Measurements from ENCODE around the gene KCTD6.

DNA sequence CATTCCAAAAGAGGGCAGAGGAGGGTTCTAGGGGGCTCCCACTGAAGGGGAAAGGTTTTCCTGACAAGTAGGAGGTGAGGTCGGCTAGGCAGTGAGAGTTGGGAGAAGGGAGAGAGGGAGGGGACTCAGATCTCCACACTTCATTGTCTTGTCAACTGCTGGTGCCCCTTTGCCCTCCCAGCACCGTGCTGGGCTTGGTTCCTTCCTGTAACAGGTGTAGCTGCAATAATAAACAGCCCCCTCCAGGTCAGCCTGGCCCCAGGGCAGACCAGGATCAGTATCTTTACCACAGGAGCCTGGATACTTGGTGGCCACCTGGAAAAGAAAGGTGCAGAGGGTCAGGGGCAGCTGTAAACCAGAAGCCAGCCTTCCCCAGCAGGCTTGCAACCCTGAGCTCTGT lies 2.9 kb upstream of the KCTD6 start:
- no peak for TF ChIP-seq POLR2A (IDR thresholded peaks at IDR 0.05)
- TF ChIP-seq, protein P1, sequence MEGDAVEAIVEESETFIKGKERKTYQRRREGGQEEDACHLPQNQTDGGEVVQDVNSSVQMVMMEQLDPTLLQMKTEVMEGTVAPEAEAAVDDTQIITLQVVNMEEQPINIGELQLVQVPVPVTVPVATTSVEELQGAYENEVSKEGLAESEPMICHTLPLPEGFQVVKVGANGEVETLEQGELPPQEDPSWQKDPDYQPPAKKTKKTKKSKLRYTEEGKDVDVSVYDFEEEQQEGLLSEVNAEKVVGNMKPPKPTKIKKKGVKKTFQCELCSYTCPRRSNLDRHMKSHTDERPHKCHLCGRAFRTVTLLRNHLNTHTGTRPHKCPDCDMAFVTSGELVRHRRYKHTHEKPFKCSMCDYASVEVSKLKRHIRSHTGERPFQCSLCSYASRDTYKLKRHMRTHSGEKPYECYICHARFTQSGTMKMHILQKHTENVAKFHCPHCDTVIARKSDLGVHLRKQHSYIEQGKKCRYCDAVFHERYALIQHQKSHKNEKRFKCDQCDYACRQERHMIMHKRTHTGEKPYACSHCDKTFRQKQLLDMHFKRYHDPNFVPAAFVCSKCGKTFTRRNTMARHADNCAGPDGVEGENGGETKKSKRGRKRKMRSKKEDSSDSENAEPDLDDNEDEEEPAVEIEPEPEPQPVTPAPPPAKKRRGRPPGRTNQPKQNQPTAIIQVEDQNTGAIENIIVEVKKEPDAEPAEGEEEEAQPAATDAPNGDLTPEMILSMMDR (IDR thresholded peaks at IDR 0.05 in 4 of 5, conservative IDR thresholded peaks at IDR 0.05 in 1 of 5), result no peak
